Peyer's patch (tissue), 4 donors: ENCODE data around the gene PSMD9. TPM values are rescaled to one million over a fixed set of nuclear protein-coding genes. Genes with fewer than 3 reads are reported as not detected.
A peak's percentile ranks its signal among the peaks of the same experiment; 100 is the strongest.

Source experiments
- DNase-seq, 3 donors: peaks; one replicate each; pipeline ENCODE4 v3.0.0-alpha.2; 2017 to 2019
- H3K27ac ChIP-seq, 4 donors: fragments of 200-600 bp; sonication (generic); one replicate each; pipeline ENCODE4 v1.5.1; 2016 to 2019
- H3K27me3 ChIP-seq, 2 donors: fragments of 200-600 bp; sonication (generic); one replicate each; pipeline ENCODE4 v1.5.1; 2019
- H3K36me3 ChIP-seq, 3 donors: fragments of 200-600 bp; sonication (generic); one replicate each; pipeline ENCODE4 v1.5.1; 2016 to 2019
- H3K4me1 ChIP-seq, 4 donors: fragments of 200-600 bp; sonication (generic); one replicate each; pipeline ENCODE4 v1.5.1; 2016 to 2019
- H3K4me3 ChIP-seq, 4 donors: fragments of 200-600 bp; sonication (generic); 1 replicate in 3 of 4; 2 replicates in 1 of 4; pipeline ENCODE4 v1.5.1; 2016 to 2019; ENCODE audit warnings: mild to moderate bottlenecking in 1 of 4
- H3K9me3 ChIP-seq, 4 donors: fragments of 200-600 bp; sonication (generic); one replicate each; pipeline ENCODE4 v1.5.1; 2016 to 2019; ENCODE audit warnings: mild to moderate bottlenecking in 1 of 4
- POLR2A ChIP-seq, 2 donors: fragments of 450-650 bp; IDR thresholded peaks; one replicate each; pipeline ENCODE4 v1.5.1; 2017; ENCODE audit warnings: antibody characterized with exemption in 2 of 2, mild to moderate bottlenecking in 2 of 2, moderate library complexity in 2 of 2
- total RNA-seq, 4 donors: library from RNA; depleted of rRNA; stranded (reverse); fragments of >200 nt; gene quantifications; one replicate each; pipeline ENCODE4 v1.1.0, GENCODE V29; 2016
- TF ChIP-seq, protein P1 (sequence below), 6 experiments: fragments of 450-650 bp in 4 of 6; fragments of 200-600 bp in 2 of 6; sonication (generic) in 1 of 6; IDR thresholded peaks; one replicate each; pipeline ENCODE4 v1.5.1; 2017 to 2019; ENCODE audit warnings: antibody characterized with exemption in 6 of 6, mild to moderate bottlenecking in 3 of 6, moderate library complexity in 1 of 6

PSMD9 gene
- total RNA-seq, 4 donors from 2014 or later: 33.1 to 47.7 (median 37.8) TPM

DNA sequence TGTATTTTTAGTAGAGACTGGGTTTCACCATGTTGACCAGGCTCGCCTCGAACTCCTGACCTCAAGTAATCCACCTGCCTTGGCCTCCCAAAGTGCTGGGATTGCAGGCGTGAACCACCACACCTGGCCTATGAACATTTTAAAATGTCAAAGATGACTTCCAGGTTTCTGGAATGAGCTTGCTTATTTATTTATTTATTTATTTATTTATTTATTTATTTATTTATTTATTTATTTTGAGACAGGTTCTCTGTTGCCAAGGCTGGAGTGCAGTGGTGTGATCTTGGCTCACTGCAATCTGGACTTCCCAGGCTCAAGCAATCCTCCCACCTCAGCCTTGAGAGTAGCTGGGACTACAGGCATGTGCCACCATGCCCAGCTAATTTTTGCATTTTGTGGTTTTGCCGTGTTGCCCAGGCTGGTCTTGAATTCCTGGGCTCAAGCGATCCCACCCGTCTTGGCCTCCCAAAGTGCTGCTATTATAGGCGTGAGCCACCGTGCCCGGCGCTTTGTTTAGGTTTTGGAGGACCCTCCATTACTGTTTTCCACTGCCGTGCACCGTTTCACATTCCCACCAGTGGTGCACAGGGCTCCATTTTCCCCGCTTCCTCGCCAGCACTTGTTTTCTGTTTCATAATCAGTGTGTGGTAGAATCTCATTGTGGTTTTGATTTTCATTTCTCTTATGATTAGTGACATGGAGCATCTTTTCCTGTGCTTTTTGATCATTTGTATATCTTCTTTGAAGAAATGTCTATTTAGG, 23.4 kb downstream of the PSMD9 start:
- Histone ChIP-seq H3K27me3 (no peaks in the 10 kb centered on the region), H3K36me3 (peaks cover 0 to 84% (median 0%) of the 10 kb centered on the region in 3 donors), H3K4me1 (no peaks in the 10 kb centered on the region), H3K4me3 (no peak overlapping the region), H3K27ac (no peak overlapping the region), H3K9me3 (no peaks in the 10 kb centered on the region)
- DNase-seq: no peak
- TF ChIP-seq POLR2A (IDR thresholded peaks at IDR 0.05): no peak
- TF ChIP-seq, protein P1, sequence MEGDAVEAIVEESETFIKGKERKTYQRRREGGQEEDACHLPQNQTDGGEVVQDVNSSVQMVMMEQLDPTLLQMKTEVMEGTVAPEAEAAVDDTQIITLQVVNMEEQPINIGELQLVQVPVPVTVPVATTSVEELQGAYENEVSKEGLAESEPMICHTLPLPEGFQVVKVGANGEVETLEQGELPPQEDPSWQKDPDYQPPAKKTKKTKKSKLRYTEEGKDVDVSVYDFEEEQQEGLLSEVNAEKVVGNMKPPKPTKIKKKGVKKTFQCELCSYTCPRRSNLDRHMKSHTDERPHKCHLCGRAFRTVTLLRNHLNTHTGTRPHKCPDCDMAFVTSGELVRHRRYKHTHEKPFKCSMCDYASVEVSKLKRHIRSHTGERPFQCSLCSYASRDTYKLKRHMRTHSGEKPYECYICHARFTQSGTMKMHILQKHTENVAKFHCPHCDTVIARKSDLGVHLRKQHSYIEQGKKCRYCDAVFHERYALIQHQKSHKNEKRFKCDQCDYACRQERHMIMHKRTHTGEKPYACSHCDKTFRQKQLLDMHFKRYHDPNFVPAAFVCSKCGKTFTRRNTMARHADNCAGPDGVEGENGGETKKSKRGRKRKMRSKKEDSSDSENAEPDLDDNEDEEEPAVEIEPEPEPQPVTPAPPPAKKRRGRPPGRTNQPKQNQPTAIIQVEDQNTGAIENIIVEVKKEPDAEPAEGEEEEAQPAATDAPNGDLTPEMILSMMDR (IDR thresholded peaks at IDR 0.05): no peak

DNA sequence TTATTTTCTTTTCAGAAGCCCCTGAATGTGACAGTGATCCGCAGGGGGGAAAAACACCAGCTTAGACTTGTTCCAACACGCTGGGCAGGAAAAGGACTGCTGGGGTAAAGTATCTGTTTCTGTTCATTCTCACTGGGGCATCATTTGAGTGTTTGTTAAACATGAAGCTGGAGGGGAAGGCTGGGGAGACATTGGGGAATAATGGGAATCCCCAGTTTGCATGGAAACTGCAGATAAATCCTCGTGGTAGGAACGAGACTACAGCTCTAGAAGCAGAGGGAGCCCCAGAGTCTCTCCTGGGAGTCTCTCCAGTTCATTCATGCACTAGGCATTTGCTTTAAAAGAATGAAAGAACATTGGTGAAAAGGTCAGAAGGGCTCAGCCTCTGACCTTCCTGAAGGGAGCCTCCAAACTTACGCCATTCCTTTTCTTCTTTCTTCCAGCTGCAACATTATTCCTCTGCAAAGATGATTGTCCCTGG, 27.3 kb downstream of the PSMD9 start:
- TF ChIP-seq, protein P1 (IDR thresholded peaks at IDR 0.05): no peak
- TF ChIP-seq POLR2A (IDR thresholded peaks at IDR 0.05): no peak
- Histone ChIP-seq H3K4me1 (peaks cover 0 to 5% (median 4%) of the 10 kb centered on the region in 4 donors), H3K27ac (no peak overlapping the region), H3K27me3 (no peaks in the 10 kb centered on the region), H3K4me3 (no peak overlapping the region), H3K36me3 (peaks cover 0 to 48% (median 0%) of the 10 kb centered on the region in 3 donors), H3K9me3 (no peaks in the 10 kb centered on the region)
- no peak for DNase-seq

DNA sequence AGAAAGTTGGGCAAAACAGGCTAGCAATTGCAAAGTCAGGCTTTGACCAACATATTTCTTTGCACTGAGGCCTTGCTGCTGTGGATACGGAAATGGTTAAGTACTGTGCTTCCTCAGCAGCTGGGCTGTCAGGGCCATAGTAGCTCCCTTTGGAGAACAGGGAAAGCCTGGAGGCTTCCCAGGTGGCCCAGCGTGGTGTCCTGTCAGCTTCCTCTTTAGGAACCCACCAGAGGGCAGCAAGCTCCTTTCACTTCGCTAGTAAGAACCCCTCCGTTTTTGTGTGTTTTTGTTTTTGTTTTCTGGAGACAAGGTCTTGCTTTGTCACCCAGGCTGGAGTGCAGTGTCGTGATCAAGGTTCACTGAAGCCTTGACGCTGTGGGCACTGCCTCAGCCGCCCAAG, 28.1 kb downstream of the PSMD9 start:
- H3K4me1 ChIP-seq: peaks cover 0 to 5% (median 4%) of the 10 kb centered on the region in 4 donors
- no peak overlapping the region for H3K27ac ChIP-seq
- no peaks in the 10 kb centered on the region for H3K27me3 ChIP-seq
- no peaks in the 10 kb centered on the region for H3K9me3 ChIP-seq
- no peak for TF ChIP-seq POLR2A (IDR thresholded peaks at IDR 0.05)
- TF ChIP-seq, protein P1 (IDR thresholded peaks at IDR 0.05): no peak
- DNase-seq: no peak
- H3K4me3 ChIP-seq: no peak overlapping the region
- H3K36me3 ChIP-seq: peaks cover 0 to 39% (median 0%) of the 10 kb centered on the region in 3 donors

DNA sequence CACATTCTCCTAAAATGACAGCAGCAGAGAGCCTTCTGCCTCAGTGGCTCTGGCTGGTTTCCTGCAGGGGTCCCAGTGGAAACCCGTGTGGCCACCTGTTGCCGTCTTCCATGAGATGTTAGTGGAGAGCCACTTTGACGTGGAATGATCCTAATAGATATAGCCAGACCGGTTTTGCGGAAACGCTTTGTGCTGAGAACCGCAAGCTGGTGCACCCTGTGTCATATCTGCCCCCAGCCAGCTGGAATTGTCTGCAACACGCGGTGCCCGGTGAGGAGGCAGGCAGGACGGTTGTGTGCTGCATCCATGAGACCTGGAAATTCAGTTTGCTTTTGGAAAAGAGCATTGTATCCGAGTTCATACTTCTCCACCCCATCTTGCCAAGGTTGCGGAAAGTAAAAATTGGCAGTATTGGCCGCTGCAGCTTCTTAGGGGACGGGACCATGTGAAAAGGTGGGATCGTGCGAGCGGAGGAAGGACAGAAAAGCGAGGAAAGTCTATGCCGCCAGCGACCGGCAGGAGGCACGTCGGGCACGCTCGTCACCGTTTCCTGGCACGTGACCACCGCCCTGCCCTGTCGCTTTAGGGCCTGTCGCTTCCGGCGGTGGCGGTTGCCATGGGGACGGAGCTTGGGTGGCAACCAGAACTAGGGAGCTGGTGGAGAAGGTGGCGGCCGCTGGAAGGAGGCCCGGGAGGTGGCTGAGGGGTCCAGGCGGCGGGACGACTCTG, 29.5 kb downstream of the PSMD9 start, which contains the start of gene CFAP251:
Gene CFAP251 (plus strand): TSS at position 643 of the 729 bp plus-strand sequence. CDS start 2,714 bp downstream, outside the sequence.
- Histone ChIP-seq H3K4me3 (peak within 1 kb of the TSS; percentile 32 to 57 (median 48)), H3K36me3 (peaks cover 0 to 31% (median 0%) of the 10 kb centered on the region in 3 donors), H3K4me1 (peaks cover 0 to 5% (median 4%) of the 10 kb centered on the region in 4 donors), H3K27me3 (no peaks in the 10 kb centered on the region), H3K27ac (peak within 1 kb of the TSS; percentile 32 to 55 (median 44)), H3K9me3 (no peaks in the 10 kb centered on the region)
- peak; percentile 97 to 99 (median 99) for DNase-seq
- TF ChIP-seq POLR2A (IDR thresholded peaks at IDR 0.05): no peak
- TF ChIP-seq, protein P1 (IDR thresholded peaks at IDR 0.05): peak; percentile 56 to 95 (median 87)

DNA sequence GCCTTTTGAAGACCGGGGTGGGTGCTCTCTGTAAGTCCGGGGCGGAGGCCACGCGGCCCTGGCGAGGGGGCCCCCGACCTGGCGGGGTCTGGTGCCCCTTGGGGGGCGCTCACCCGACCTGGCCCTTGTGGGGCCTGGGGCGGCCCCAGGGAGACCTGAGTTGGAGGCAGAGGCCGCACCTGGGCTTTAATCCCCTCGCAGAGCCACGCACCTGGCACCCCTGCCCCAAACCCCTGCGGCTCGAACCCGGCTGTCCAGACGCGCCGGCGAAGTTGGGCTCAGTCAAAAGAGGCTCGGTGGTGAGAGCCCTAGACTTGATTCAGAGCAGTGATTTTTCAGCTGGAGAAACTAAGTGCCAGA, 30.1 kb downstream of the PSMD9 start:
- H3K4me3 ChIP-seq: peak overlapping the region; percentile 32 to 57 (median 48)
- no peaks in the 10 kb centered on the region for H3K9me3 ChIP-seq
- peaks cover 0 to 5% (median 4%) of the 10 kb centered on the region in 4 donors for H3K4me1 ChIP-seq
- peaks cover 0 to 31% (median 0%) of the 10 kb centered on the region in 3 donors for H3K36me3 ChIP-seq
- DNase-seq: peak in 1 of 3 donors; percentile 47
- peak overlapping the region in 2 of 4 donors; percentile 32 to 53 for H3K27ac ChIP-seq
- no peak for TF ChIP-seq POLR2A (IDR thresholded peaks at IDR 0.05)
- TF ChIP-seq, protein P1 (IDR thresholded peaks at IDR 0.05): no peak
- no peaks in the 10 kb centered on the region for H3K27me3 ChIP-seq
